GM19324 (cell line): ENCODE results near the gene TTC9B.
"Not testable (repeated sequence)": the region's sequence is repeated elsewhere in the genome, so short reads cannot be mapped to it uniquely, and the experiment has no call there.

Source experiments
- ATAC-seq: cut with Tn5 transposase; IDR thresholded peaks from one replicate; pipeline ENCODE4 v1.9.1; 2021; ENCODE audit warnings: mild to moderate bottlenecking, moderate library complexity; ENCODE audit not compliant: unreplicated experiment, low FRiP score

The TTC9B gene

DNA sequence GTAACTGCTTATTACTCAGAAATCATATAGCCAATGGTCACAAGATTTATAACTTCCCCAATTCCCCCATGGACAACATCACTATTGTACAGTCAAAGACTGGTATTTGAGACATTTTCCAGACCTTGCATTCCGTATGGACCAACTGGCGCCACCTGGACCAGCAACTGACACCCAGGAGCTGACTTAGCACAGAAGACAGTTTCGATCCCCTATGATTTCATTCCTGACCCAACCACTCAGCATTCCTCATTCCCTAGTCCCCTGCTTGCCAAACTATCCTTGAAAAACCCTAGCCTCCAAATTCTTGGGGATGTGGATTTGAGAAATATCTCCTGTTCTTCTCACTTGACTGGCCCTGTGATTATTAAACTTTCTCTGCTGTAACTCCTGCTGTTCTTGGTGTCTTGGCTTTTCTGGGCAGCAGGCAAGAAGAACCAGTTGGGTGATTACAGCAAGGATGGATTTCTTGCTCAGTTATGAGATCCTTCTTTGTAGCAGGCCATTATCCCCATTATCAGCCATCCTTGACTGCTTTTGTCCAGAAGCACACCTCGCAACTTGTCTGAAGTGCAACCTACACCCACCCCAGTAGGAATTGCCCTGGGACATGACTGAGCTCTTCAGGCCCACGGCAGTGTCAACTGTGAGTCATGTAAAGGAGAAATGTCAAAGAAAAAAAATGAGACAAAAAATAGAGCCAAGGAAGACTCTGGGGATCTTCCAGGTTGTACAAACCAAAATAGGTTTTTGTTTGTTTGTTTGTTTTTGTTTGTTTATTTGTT is 40.7 kb downstream of the TTC9B start:
- no peak for ATAC-seq

DNA sequence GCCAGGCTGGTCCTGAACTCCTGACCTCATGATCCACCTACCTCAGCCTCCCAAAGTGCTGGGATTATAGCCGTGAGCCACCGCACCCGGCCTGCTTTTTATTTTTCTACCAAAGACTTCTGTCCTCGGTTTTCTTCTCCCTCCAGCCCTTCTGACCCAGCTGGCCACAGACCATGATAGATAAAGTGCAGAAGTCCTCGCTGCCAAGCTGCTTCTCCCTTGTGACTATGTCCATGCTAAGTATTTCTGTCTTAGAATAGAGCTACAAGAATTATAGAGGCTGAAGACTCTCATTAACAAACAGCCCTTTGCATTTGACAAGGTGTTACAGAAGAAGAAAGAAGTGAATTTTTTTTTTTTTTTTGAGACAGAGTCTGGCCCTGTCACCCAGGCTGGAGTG is 42.4 kb downstream of the TTC9B start:
- ATAC-seq: no peak

DNA sequence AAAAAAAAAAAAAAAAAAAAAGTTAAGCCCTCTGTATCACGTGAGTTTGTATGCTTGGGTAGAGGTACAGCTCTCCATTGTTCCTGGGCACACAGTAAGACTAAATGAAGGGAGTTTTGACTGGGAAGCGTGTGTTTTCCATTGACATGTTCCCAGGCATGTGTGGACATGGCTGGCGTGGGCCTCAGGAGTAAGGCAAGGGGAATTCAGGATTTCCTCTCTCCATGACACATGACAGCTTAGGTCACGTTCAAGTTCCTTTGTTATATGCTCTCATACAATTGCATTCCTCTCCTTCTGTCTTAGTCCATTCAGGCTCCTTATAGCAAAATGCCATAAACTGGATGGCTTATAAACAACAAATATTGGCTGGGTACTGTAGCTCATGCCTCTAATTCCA is 44.1 kb downstream of the TTC9B start:
- no peak for ATAC-seq

DNA sequence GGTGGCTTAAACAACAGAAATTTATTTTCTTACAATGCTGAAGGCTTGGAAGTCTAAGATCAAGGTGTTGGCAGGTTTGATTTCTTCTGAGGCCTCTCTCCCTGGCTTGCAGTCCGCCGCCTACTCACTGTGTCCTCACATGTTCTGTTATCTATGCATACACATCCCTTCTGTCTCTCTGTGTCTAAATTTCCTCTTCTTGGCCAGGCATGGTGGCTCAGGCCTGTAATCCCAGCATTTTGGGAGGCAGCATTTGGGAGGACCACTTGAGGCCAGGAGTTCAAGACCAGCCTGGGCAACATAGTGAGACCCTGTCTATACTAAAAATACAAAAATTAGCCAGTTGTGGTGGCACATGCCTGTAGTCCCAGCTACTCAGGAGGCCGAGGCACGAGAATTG is 46.9 kb downstream of the TTC9B start:
- not testable (repeated sequence) for ATAC-seq

DNA sequence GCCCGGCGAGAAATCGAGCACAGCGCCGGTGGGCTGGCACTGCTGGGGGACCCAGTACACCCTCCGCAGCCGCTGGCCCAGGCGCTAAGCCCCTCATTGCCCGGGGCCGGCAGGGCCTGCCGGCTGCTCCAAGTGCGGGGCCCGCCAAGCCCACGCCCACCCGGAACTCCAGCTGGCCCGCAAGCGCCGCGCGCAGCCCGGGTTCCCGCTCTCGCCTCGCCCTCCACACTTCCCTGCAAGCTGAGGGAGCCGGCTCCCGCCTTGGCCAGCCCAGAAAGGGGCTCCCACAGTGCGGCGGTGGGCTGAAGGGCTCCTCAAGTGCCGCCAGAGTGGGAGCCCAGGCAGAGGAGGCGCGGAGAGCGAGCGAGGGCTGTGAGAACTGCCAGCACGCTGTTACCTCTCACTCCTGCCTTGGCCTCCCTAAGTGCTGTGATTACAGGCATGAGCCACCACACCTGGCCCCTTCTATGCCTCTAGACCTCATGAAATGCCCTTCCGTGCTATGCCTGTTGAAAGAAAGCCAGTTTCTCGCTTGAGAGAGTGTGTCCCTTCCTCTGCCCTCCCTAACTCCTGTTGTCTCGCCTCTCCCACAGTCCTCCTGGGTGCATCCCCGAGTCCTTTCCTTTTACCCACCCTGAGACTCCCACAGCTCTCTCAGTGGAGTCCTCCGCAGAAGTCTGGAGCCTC is 47.7 kb downstream of the TTC9B start:
- ATAC-seq: not testable (repeated sequence)

DNA sequence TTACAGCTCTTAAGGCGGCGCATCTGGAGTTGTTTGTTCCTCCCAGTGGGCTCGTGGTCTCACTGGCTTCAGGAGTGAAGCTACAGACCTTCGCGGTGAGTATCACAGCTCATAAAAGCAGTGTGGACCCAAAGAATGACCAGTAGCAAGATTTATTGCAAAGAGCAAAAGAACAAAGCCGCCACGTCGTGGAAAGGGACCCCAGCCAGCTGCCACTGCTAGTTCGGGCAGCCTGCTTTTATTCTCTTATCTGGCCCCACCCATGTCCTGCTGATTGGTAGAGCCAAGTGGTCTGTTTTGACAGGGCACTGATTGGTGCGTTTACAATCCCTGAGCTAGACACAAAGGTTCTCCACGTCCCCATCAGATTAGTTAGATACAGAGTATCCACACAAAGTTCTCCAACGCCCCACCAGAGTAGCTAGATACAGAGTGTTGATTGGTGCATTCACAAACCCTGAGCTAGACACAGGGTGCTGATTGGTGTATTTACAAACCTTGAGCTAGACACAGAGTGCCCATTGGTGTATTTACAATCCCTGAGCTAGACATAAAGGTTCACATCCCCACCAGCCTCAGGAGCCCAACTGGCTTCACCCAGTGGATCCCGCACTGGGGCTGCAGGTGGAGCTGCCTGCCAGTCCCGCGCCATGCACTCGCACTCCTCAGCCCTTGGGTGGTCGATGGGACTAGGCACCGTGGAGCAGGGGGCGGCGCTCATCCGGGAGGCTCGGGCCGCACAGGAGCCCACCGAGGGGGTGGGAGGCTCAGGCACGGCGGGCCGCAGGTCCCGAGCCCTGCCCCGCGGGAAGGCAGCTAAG is 48.5 kb downstream of the TTC9B start:
- not testable (repeated sequence) for ATAC-seq
